Measurements from ENCODE around the gene ANTXRL. TPM values are rescaled to one million over a fixed set of nuclear protein-coding genes. Genes with fewer than 3 reads are reported as not detected.

The ANTXRL gene
- total RNA-seq, 4 donors from 2014 or later: not detected

- H3K27ac ChIP-seq: no peak overlapping the region
- H3K9me3 ChIP-seq: no peaks in the 10 kb centered on the region
- no peaks in the 10 kb centered on the region for H3K27me3 ChIP-seq
- peaks cover 5 to 21% (median 8%) of the 10 kb centered on the region in 4 donors for H3K4me1 ChIP-seq
- H3K4me3 ChIP-seq: no peak overlapping the region
- no peaks in the 10 kb centered on the region for H3K36me3 ChIP-seq
- DNase-seq (ENCODE audit: low spot score in 2 of 2): no peak
- TF ChIP-seq POLR2A (IDR thresholded peaks at IDR 0.05): no peak
- WGBS, 2 donors: 88 to 90% methylated on average over 7 of the region's 7 CpGs
Observed at GRCh38 chr10:46287846-46288477, 1.2 kb downstream of the ANTXRL start.

- TF ChIP-seq EP300 (IDR thresholded peaks at IDR 0.05): no peak
- no peak for TF ChIP-seq CTCF (IDR thresholded peaks at IDR 0.05)
- TF ChIP-seq POLR2A (IDR thresholded peaks at IDR 0.05): no peak
- Histone ChIP-seq H3K4me3 (no peak overlapping the region), H3K27ac (no peak overlapping the region), H3K9me3 (no peaks in the 10 kb centered on the region), H3K4me1 (peaks cover 0 to 13% (median 3%) of the 10 kb centered on the region in 4 donors), H3K27me3 (no peaks in the 10 kb centered on the region), H3K36me3 (no peaks in the 10 kb centered on the region)
- 89 to 90% methylated on average over 6 of the region's 6 CpGs for WGBS, 2 donors
- DNase-seq (ENCODE audit: low spot score in 2 of 2): no peak
Observed at GRCh38 chr10:46288601-46289206, 1.9 kb downstream of the ANTXRL start.

- Histone ChIP-seq H3K4me3 (no peak overlapping the region), H3K27me3 (no peaks in the 10 kb centered on the region), H3K36me3 (no peaks in the 10 kb centered on the region), H3K9me3 (no peaks in the 10 kb centered on the region), H3K27ac (no peak overlapping the region), H3K4me1 (peaks cover 0 to 7% (median 0%) of the 10 kb centered on the region in 4 donors)
- TF ChIP-seq CTCF (IDR thresholded peaks at IDR 0.05) (no peak), POLR2A (IDR thresholded peaks at IDR 0.05) (no peak), EP300 (IDR thresholded peaks at IDR 0.05) (no peak)
- no peak for DNase-seq (ENCODE audit: low spot score in 2 of 2)
- WGBS, 2 donors: 89 to 93% methylated on average over 7 of the region's 7 CpGs
Observed at GRCh38 chr10:46289209-46289810, 2.5 kb downstream of the ANTXRL start.

GRCh38 chr10:46290101-46290886 lies 3.5 kb downstream of the ANTXRL start:
- DNase-seq (ENCODE audit: low spot score in 2 of 2): no peak
- Histone ChIP-seq H3K4me1 (peaks cover 0 to 7% (median 0%) of the 10 kb centered on the region in 4 donors), H3K27me3 (no peaks in the 10 kb centered on the region), H3K27ac (no peak overlapping the region), H3K36me3 (no peaks in the 10 kb centered on the region), H3K4me3 (no peak overlapping the region), H3K9me3 (no peaks in the 10 kb centered on the region)
- 97 to 98% methylated on average over 15 of the region's 15 CpGs for WGBS, 2 donors
- no peak for TF ChIP-seq CTCF (IDR thresholded peaks at IDR 0.05)
- TF ChIP-seq POLR2A (IDR thresholded peaks at IDR 0.05): no peak
- TF ChIP-seq EP300 (IDR thresholded peaks at IDR 0.05): no peak

GRCh38 chr10:46291817-46292572 lies 5.2 kb downstream of the ANTXRL start:
- no peak overlapping the region for H3K4me3 ChIP-seq
- H3K36me3 ChIP-seq: no peaks in the 10 kb centered on the region
- H3K9me3 ChIP-seq: no peaks in the 10 kb centered on the region
- TF ChIP-seq POLR2A (IDR thresholded peaks at IDR 0.05) (no peak), EP300 (IDR thresholded peaks at IDR 0.05) (no peak), CTCF (IDR thresholded peaks at IDR 0.05) (no peak)
- no peaks in the 10 kb centered on the region for H3K27me3 ChIP-seq
- WGBS, 2 donors: 29 to 36% methylated on average over 10 of the region's 10 CpGs
- DNase-seq (ENCODE audit: low spot score in 2 of 2): no peak
- peaks cover 0 to 7% (median 0%) of the 10 kb centered on the region in 4 donors for H3K4me1 ChIP-seq
- H3K27ac ChIP-seq: no peak overlapping the region

All from tibial nerve (tissue), 4 donors.